ENCODE data around the gene CBX1. TPM values are rescaled to one million over a fixed set of nuclear protein-coding genes. Genes with fewer than 3 reads are reported as not detected.

The CBX1 gene
- total and polyA plus RNA-seq, 2 of the 13 experiments (the other 11 are each of a cell fraction or from before 2014, with no cell fraction given) = 17.8 to 108 TPM

- TF ChIP-seq BCL3 (CRISPR knock-in tag; IDR thresholded peaks at IDR 0.05) (peak; percentile 97), KDM1A (CRISPR knock-in tag; IDR thresholded peaks at IDR 0.05) (no peak; the same call in 1 of the 2 replicates), POLR2AphosphoS2 (IDR thresholded peaks at IDR 0.05; ENCODE audit: low read depth, low read length) (no peak), GATAD2A (CRISPR knock-in tag; IDR thresholded peaks at IDR 0.05) (peak; percentile 41; the same call in 1 of the 2 replicates), ZNF558 (CRISPR knock-in tag; IDR thresholded peaks at IDR 0.05; ENCODE audit: borderline replicate concordance) (peak; percentile 81; the same call in 1 of the 2 replicates), ZNF770 (CRISPR knock-in tag; IDR thresholded peaks at IDR 0.05) (0 out of 2 replicates have a peak, but pooled peaks have one; percentile 48), CCAR2 (optimal IDR thresholded peaks at IDR 0.05; ENCODE audit: low read depth, low read length) (no peak), TRIM22 (IDR thresholded peaks at IDR 0.05) (no peak), PHF5A (CRISPR knock-in tag; IDR thresholded peaks at IDR 0.05; ENCODE audit: low read depth, unreplicated experiment) (no peak), ZNF562 (CRISPR knock-in tag; IDR thresholded peaks at IDR 0.05; ENCODE audit: borderline replicate concordance) (no peak), FOXC1 (CRISPR knock-in tag; IDR thresholded peaks at IDR 0.05; ENCODE audit: borderline replicate concordance) (peak; percentile 94), FOXO1 (CRISPR knock-in tag; IDR thresholded peaks at IDR 0.05) (no peak; the same call in 1 of the 2 replicates), SMYD3 (CRISPR knock-in tag; IDR thresholded peaks at IDR 0.05) (peak; percentile 70), RCOR2 (CRISPR knock-in tag; IDR thresholded peaks at IDR 0.05) (peak; percentile 69), FOSL2 (CRISPR knock-in tag; IDR thresholded peaks at IDR 0.05) (no peak; the same call in 1 of the 2 replicates), JDP2 (CRISPR knock-in tag; IDR thresholded peaks at IDR 0.05; ENCODE audit: borderline replicate concordance) (no peak), GMEB1 (CRISPR knock-in tag; IDR thresholded peaks at IDR 0.05; ENCODE audit: borderline replicate concordance) (peak; percentile 96), PRMT3 (CRISPR knock-in tag; IDR thresholded peaks at IDR 0.05; ENCODE audit: borderline replicate concordance, low read depth) (no peak), SSRP1 (CRISPR knock-in tag; IDR thresholded peaks at IDR 0.05) (peak; percentile 29; the same call in 1 of the 2 replicates), HIVEP1 (CRISPR knock-in tag; IDR thresholded peaks at IDR 0.05) (peak; percentile 92), ZBTB33 (CRISPR knock-in tag; IDR thresholded peaks at IDR 0.05) (no peak; the same call in none of the 2 replicates), NCOA1 (CRISPR knock-in tag; IDR thresholded peaks at IDR 0.05) (no peak)
Observed at GRCh38 chr17:48101012-48101720, at the start of gene CBX1 (continued).
